ENCODE measurements around the gene TNFRSF1A. TPM values are rescaled to one million over a fixed set of nuclear protein-coding genes. Genes with fewer than 3 reads are reported as not detected.

TNFRSF1A gene
- total and polyA plus RNA-seq, 2 of the 13 experiments (the other 11 are each of a cell fraction or from before 2014, with no cell fraction given) = 41.5 to 61.2 TPM

DNA sequence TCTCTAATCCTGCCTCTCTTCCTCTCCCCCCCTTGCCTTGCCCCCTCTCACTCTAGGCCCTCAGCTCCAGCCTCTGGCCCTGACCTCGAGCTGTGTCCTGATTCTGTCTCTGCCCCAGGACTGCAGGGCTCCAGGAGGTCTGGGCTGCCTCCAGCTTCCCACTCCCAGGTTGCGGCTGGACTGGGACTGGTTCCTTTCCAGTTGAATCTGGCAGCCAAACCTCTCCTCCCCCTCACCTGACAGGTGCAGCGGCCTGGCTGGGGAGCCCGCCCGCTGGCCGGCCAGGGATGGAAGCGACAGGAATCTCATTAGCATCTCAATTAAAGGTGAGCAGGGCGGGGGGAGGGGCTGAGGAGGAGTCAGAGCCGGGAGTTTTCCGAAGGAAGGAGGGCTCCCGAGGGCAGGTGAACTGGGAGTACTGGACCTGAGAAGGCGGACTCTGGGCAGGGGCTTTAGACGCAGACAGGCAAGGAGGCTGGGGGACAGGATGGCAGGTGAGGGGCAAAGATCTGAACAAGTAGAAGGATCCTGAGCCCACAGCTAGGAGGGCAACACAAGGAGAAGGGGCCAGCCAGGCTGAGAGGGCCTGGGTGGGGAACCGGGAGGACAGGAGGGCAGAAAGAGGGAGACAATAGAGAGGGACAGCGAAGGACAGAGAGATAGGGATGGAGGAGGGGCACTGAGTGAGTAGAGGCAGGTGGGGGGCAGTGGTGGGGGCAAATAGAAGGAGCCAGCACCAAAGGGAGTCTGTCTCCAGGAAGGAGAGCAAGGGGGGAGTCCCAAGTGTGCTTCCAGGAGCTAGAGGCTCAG, 33.6 kb upstream of the TNFRSF1A start, which contains the start of gene SCNN1A (continued):
- TF ChIP-seq ZSCAN25 (CRISPR knock-in tag; IDR thresholded peaks at IDR 0.05) = 0 out of 2 replicates have a peak, but pooled peaks have one; percentile 16
- TF ChIP-seq, protein P1, sequence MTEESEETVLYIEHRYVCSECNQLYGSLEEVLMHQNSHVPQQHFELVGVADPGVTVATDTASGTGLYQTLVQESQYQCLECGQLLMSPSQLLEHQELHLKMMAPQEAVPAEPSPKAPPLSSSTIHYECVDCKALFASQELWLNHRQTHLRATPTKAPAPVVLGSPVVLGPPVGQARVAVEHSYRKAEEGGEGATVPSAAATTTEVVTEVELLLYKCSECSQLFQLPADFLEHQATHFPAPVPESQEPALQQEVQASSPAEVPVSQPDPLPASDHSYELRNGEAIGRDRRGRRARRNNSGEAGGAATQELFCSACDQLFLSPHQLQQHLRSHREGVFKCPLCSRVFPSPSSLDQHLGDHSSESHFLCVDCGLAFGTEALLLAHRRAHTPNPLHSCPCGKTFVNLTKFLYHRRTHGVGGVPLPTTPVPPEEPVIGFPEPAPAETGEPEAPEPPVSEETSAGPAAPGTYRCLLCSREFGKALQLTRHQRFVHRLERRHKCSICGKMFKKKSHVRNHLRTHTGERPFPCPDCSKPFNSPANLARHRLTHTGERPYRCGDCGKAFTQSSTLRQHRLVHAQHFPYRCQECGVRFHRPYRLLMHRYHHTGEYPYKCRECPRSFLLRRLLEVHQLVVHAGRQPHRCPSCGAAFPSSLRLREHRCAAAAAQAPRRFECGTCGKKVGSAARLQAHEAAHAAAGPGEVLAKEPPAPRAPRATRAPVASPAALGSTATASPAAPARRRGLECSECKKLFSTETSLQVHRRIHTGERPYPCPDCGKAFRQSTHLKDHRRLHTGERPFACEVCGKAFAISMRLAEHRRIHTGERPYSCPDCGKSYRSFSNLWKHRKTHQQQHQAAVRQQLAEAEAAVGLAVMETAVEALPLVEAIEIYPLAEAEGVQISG (CRISPR knock-in tag; IDR thresholded peaks at IDR 0.05) = no peak
- 0 out of 2 replicates have a peak, but pooled peaks have one; percentile 10 for TF ChIP-seq ZFP90 (CRISPR knock-in tag; IDR thresholded peaks at IDR 0.05; ENCODE audit: borderline replicate concordance)
- TF ChIP-seq ATF7-NPFF (CRISPR knock-in tag; IDR thresholded peaks at IDR 0.05; ENCODE audit: low read depth) = no peak
- no peak for TF ChIP-seq FOXA1 (IDR thresholded peaks at IDR 0.05)
- TF ChIP-seq FOXA1 (CRISPR knock-in tag; IDR thresholded peaks at IDR 0.05) = no peak
- no peak for TF ChIP-seq ADNP (CRISPR knock-in tag; IDR thresholded peaks at IDR 0.05)
- no peak for TF ChIP-seq PHB2 (IDR thresholded peaks at IDR 0.05; ENCODE audit: partially characterized antibody)
- no peak for TF ChIP-seq CREB1 (IDR thresholded peaks at IDR 0.05)
- no peak for TF ChIP-seq CREB1 (CRISPR knock-in tag; IDR thresholded peaks at IDR 0.05)
- no peak for TF ChIP-seq ZNF136 (CRISPR knock-in tag; IDR thresholded peaks at IDR 0.05; ENCODE audit: low read depth)
- no peak for TF ChIP-seq ZNF775 (CRISPR knock-in tag; IDR thresholded peaks at IDR 0.05; ENCODE audit: borderline replicate concordance)
- TF ChIP-seq ZNF713 (CRISPR knock-in tag; IDR thresholded peaks at IDR 0.05) = no peak
- TF ChIP-seq AKAP8 (CRISPR knock-in tag; IDR thresholded peaks at IDR 0.05) = no peak
- TF ChIP-seq ZNF605 (CRISPR knock-in tag; IDR thresholded peaks at IDR 0.05) = 0 out of 2 replicates have a peak, but pooled peaks have one; percentile 34
- TF ChIP-seq ZC3H13 (CRISPR knock-in tag; IDR thresholded peaks at IDR 0.05) = 0 out of 2 replicates have a peak, but pooled peaks have one; percentile 35
- TF ChIP-seq ZNF780A (CRISPR knock-in tag; IDR thresholded peaks at IDR 0.05) = 0 out of 2 replicates have a peak, but pooled peaks have one; percentile 9
- TF ChIP-seq FIP1L1 (IDR thresholded peaks at IDR 0.05; ENCODE audit: borderline replicate concordance, insufficient read depth, low read depth, low read length) = no peak
- TF ChIP-seq ARHGAP35 (CRISPR knock-in tag; IDR thresholded peaks at IDR 0.05; ENCODE audit: borderline replicate concordance) = 0 out of 2 replicates have a peak, but pooled peaks have one; percentile 24
- no peak for TF ChIP-seq MED13 (CRISPR knock-in tag; IDR thresholded peaks at IDR 0.05)
